ENCODE results near the gene FUZ.

GRCh38 chr19:49770529-49770928, 42.6 kb downstream of the FUZ start:
- no peak for TF ChIP-seq CTCF (IDR thresholded peaks at IDR 0.05)
- no peak for TF ChIP-seq POLR2A (IDR thresholded peaks at IDR 0.05; ENCODE audit: low read depth)
- no peak for TF ChIP-seq POLR2AphosphoS5 (IDR thresholded peaks at IDR 0.05)
